Upper lobe of left lung (tissue), 6 donors: ENCODE results near the gene HPCA. TPM values are rescaled to one million over a fixed set of nuclear protein-coding genes. Genes with fewer than 3 reads are reported as not detected.

ENCODE experiments used
- ATAC-seq, 2 donors: fragments of 200-7000 bp; cut with Tn5 transposase; one replicate each; pipeline ENCODE4 v1.9.1; 2022; ENCODE audit warnings: mild to moderate bottlenecking in 2 of 2, moderate library complexity in 2 of 2; ENCODE audit not compliant: low FRiP score in 2 of 2
- DNase-seq, 2 donors: peaks; one replicate each; pipeline ENCODE4 v3.0.0-alpha.2; 2019 to 2020
- H3K27ac ChIP-seq, 4 donors: fragments of 200-600 bp; sonication (generic); one replicate each; pipeline ENCODE4 v1.5.1; 2016 to 2019
- H3K27me3 ChIP-seq, 4 donors: fragments of 200-600 bp; sonication (generic); one replicate each; pipeline ENCODE4 v1.5.1; 2017 to 2019
- H3K36me3 ChIP-seq, 4 donors: fragments of 200-600 bp; sonication (generic); one replicate each; pipeline ENCODE4 v1.5.1; 2016 to 2019
- H3K4me1 ChIP-seq, 4 donors: fragments of 200-600 bp; sonication (generic); one replicate each; pipeline ENCODE4 v1.5.1; 2018 to 2019
- H3K4me3 ChIP-seq, 4 donors: fragments of 200-600 bp; sonication (generic); one replicate each; pipeline ENCODE4 v1.5.1; 2017 to 2019; ENCODE audit warnings: mild to moderate bottlenecking in 2 of 4, moderate library complexity in 1 of 4
- H3K9me3 ChIP-seq, 4 donors: fragments of 200-600 bp; sonication (generic); one replicate each; pipeline ENCODE4 v1.5.1; 2018 to 2019
- CTCF ChIP-seq, 6 experiments: fragments of 450-650 bp in 4 of 6; fragments of 200-600 bp in 2 of 6; sonication (generic) in 2 of 6; IDR thresholded peaks; one replicate each; pipeline ENCODE4 v1.5.1; 2016 to 2019; ENCODE audit warnings: antibody characterized with exemption in 6 of 6
- EP300 ChIP-seq, 4 donors: sonication (generic); formaldehyde crosslinking; IDR thresholded peaks; one replicate each; pipeline ENCODE4 v1.5.1; 2017; ENCODE audit warnings: antibody characterized with exemption in 4 of 4, control low read depth in 2 of 4
- POLR2A ChIP-seq, 4 donors: fragments of 450-650 bp; IDR thresholded peaks; one replicate each; pipeline ENCODE4 v1.5.1; 2016 to 2017; ENCODE audit warnings: antibody characterized with exemption in 4 of 4, mild to moderate bottlenecking in 2 of 4
- POLR2AphosphoS5 ChIP-seq, 2 donors: sonication (generic); formaldehyde crosslinking; IDR thresholded peaks; one replicate each; pipeline ENCODE4 v1.5.1; 2017; ENCODE audit warnings: antibody characterized with exemption in 2 of 2
- WGBS, 2 donors: methylation state at CpG; one replicate each; pipeline ENCODE4 v1.1.5; 2017 to 2018; 5-methylcytosine and 5-hydroxymethylcytosine counted together
- total RNA-seq, 6 donors: library from RNA; depleted of rRNA in 4 of 6; stranded (reverse); fragments of >200 nt in 4 of 6; gene quantifications; one replicate each; pipeline versions ENCODE4 v1.1.0 to v1.2.1, GENCODE V29; 2016 to 2021
- donor health status: DM: no; HTN: no; CAD: no; lungs with moderate emphysema.
- donor health status: DM: no; HTN: yes; CAD: no; lungs with severe emphysema.

HPCA gene
- total RNA-seq, 6 donors from 2014 or later, result not detected

- 4 to 17% methylated on average over 9 to 23 of the region's 99 CpGs for WGBS, 2 donors
- DNase-seq (peak in 1 of 2 donors; percentile 88), ATAC-seq (peak in 1 of 2 donors; percentile 30)
- Histone ChIP-seq H3K27ac (no peak within 1 kb of the TSS), H3K36me3 (no peaks in the 10 kb centered on the region), H3K9me3 (no peaks in the 10 kb centered on the region), H3K4me1 (peaks cover 13 to 25% (median 16%) of the 10 kb centered on the region in 4 donors), H3K27me3 (peaks cover 0 to 16% (median 7%) of the 10 kb centered on the region in 4 donors), H3K4me3 (peak within 1 kb of the TSS in 3 of 4 donors; percentile 40 to 50 (median 48))
- no peak for TF ChIP-seq EP300 (IDR thresholded peaks at IDR 0.05)
- no peak for TF ChIP-seq POLR2AphosphoS5 (IDR thresholded peaks at IDR 0.05)
- no peak for TF ChIP-seq CTCF (IDR thresholded peaks at IDR 0.05)
- no peak for TF ChIP-seq POLR2A (IDR thresholded peaks at IDR 0.05)
These were observed 15.5 kb upstream of the HPCA start, which contains the start of gene FNDC5 for GRCh38 chr1:32870615-32871363. TSS of gene FNDC5 (minus strand) at chr1:32870912.

DNA sequence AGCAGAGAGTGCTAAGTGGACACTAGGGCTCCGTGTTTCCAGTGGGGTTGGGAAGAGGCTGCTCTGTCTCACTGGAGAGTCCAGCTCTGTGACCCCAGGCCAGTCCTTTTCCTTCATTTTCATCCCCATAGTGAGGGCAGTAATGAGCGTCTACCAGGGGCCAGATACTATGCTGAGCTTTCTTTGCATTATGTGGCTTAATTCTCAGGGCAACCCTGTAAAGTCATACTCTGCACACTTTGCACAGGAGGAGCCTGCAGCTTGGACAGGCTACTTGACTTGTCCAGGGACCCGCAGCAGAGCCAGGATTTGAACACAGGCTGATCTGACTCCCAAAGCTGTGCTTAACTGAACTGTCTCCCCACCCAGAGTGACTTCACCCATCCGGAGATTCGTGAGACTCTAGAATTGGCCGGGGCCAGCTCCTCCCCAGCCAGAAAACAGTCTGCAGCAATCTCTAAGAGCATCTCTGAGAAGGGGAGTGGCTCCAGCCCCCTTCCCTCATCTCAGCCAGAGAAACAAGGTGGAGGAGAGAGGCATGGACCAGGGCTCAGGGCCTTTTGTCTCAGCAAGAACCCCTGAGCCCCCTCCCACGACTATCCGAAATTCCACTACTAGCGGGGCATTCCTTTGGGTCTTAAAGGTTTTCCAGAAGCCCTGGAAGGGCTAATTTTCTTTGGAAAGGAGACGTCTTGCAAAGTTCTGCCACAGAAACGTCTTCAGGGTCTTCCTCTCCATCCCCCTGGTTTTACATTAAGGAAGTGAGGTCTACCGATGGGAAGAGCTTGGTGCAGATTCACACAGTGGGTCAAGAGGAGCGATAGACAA lies 14.7 kb upstream of the HPCA start:
- H3K4me1 ChIP-seq, result peaks cover 13 to 28% (median 17%) of the 10 kb centered on the region in 4 donors
- TF ChIP-seq POLR2AphosphoS5 (IDR thresholded peaks at IDR 0.05) (no peak), EP300 (IDR thresholded peaks at IDR 0.05) (no peak)
- ATAC-seq, result peak in 1 of 2 donors; percentile 79
- H3K9me3 ChIP-seq, result no peaks in the 10 kb centered on the region
- WGBS, 2 donors, result 59 to 68% methylated on average over 12 to 13 of the region's 13 CpGs
- no peak for DNase-seq
- H3K27me3 ChIP-seq, result peaks cover 0 to 16% (median 7%) of the 10 kb centered on the region in 4 donors
- peak overlapping the region in 3 of 4 donors; percentile 40 to 50 (median 48) for H3K4me3 ChIP-seq
- no peak overlapping the region for H3K27ac ChIP-seq
- no peaks in the 10 kb centered on the region for H3K36me3 ChIP-seq

DNA sequence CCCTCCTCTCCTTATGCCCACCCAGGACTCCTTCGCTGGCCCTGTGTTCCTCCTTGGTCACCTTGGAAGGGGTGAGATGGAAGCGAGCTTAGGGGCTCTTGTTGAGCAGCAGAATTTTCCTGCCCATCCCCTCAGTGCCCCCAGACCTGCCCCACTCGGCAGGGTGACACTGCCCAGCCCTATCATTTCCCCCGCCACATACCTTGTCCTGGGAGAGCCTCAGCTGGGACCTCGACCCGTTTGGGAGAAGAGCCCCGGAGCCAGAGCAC lies 14.2 kb upstream of the HPCA start:
- Histone ChIP-seq H3K27ac (no peak overlapping the region), H3K27me3 (peaks cover 0 to 16% (median 7%) of the 10 kb centered on the region in 4 donors), H3K9me3 (no peaks in the 10 kb centered on the region), H3K4me3 (no peak overlapping the region), H3K36me3 (no peaks in the 10 kb centered on the region), H3K4me1 (peaks cover 13 to 30% (median 18%) of the 10 kb centered on the region in 4 donors)
- TF ChIP-seq EP300 (IDR thresholded peaks at IDR 0.05) (no peak), CTCF (IDR thresholded peaks at IDR 0.05) (no peak), POLR2AphosphoS5 (IDR thresholded peaks at IDR 0.05) (no peak), POLR2A (IDR thresholded peaks at IDR 0.05) (no peak)
- 53 to 80% methylated on average over 7 of the region's 7 CpGs for WGBS, 2 donors
- ATAC-seq, result no peak
- no peak for DNase-seq

- WGBS, 2 donors, result 83 to 90% methylated on average over 5 of the region's 5 CpGs
- peaks cover 0 to 16% (median 7%) of the 10 kb centered on the region in 4 donors for H3K27me3 ChIP-seq
- H3K9me3 ChIP-seq, result no peaks in the 10 kb centered on the region
- DNase-seq (no peak), ATAC-seq (no peak)
- TF ChIP-seq EP300 (IDR thresholded peaks at IDR 0.05) (no peak), POLR2AphosphoS5 (IDR thresholded peaks at IDR 0.05) (no peak), POLR2A (IDR thresholded peaks at IDR 0.05) (no peak), CTCF (IDR thresholded peaks at IDR 0.05) (no peak)
- H3K4me1 ChIP-seq, result peaks cover 13 to 30% (median 18%) of the 10 kb centered on the region in 4 donors
- no peak overlapping the region for H3K4me3 ChIP-seq
- H3K27ac ChIP-seq, result no peak overlapping the region
- H3K36me3 ChIP-seq, result no peaks in the 10 kb centered on the region
These were observed 12.8 kb upstream of the HPCA start for GRCh38 chr1:32873484-32873883.
